Measurements from ENCODE around the gene SPECC1.

DNA sequence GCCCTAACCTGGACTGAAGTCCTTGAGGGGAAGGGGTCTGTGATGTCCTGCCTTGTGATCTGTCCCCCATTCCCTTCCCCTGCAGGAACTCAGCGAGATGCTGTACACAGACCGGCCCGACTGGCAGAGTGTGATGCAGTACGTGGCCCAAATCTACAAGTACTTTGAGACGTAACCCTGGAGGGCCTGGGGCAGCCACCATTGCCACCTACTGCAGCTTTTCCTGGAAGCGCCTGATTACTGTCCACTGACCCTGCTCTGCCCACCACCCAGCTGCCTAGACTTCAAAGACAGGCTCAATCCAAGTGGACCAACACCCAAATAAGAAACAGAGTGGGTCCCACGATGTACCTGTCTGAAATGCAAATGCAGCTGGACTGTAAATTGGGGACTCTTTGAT, 304.7 kb downstream of the SPECC1 start:
- TF ChIP-seq CTCF (conservative IDR thresholded peaks at IDR 0.05; ENCODE audit: low read depth, low read length) (no peak), CEBPB (IDR thresholded peaks at IDR 0.05; ENCODE audit: low read depth, low read length) (no peak), POLR2A (IDR thresholded peaks at IDR 0.05; ENCODE audit: low read depth, low read length) (no peak), RFX5 (IDR thresholded peaks at IDR 0.05; ENCODE audit: low read depth, low read length) (no peak), FOS (IDR thresholded peaks at IDR 0.05; ENCODE audit: low read depth, low read length) (no peak), RAD21 (IDR thresholded peaks at IDR 0.05; ENCODE audit: low read length) (no peak), SMC3 (IDR thresholded peaks at IDR 0.05; ENCODE audit: low read depth, low read length) (no peak)

Data from IMR-90 (cell line).